ENCODE results near the gene SKAP2. TPM values are rescaled to one million over a fixed set of nuclear protein-coding genes. Genes with fewer than 3 reads are reported as not detected.

SKAP2 gene
- polyA plus RNA-seq, 1 donor from 2014 or later: 3.6 TPM

- Histone ChIP-seq H3K27me3 (ENCODE audit: insufficient read depth, low read depth, low read length) (no peaks in the 10 kb centered on the region), H3K4me3 (ENCODE audit: low read length) (no peak overlapping the region)
Observed at GRCh38 chr7:26642416-26642815, 222.0 kb downstream of the SKAP2 start.

GRCh38 chr7:26639695-26640094 is 224.7 kb downstream of the SKAP2 start:
- no peak overlapping the region for H2AFZ ChIP-seq (ENCODE audit: low read depth, low read length)
- H4K20me1 ChIP-seq (ENCODE audit: insufficient read depth): no peaks in the 10 kb centered on the region
- no peak overlapping the region for H3K4me3 ChIP-seq (ENCODE audit: low read length)
- no peaks in the 10 kb centered on the region for H3F3A ChIP-seq (ENCODE audit: insufficient read depth, low read length, poor library complexity, severe bottlenecking)
- H3K9me2 ChIP-seq (ENCODE audit: insufficient read depth, low read length): no peaks in the 10 kb centered on the region
- H3K27ac ChIP-seq (ENCODE audit: low read length): no peak overlapping the region
- H3K9ac ChIP-seq (ENCODE audit: low read length): no peak overlapping the region
- no peaks in the 10 kb centered on the region for H3K9me3 ChIP-seq (ENCODE audit: low read length)
- no peak overlapping the region for H3K4me2 ChIP-seq (ENCODE audit: low read length)
- H3K27me3 ChIP-seq (ENCODE audit: insufficient read depth, low read depth, low read length): no peaks in the 10 kb centered on the region
- H3K79me2 ChIP-seq (replicated peaks; ENCODE audit: insufficient read depth, low read length): no peaks in the 10 kb centered on the region
- H3K36me3 ChIP-seq (ENCODE audit: insufficient read depth, low read length): no peaks in the 10 kb centered on the region
- no peak for TF ChIP-seq MXI1 (conservative IDR thresholded peaks at IDR 0.05; ENCODE audit: poor library complexity, severe bottlenecking)
- no peak for TF ChIP-seq CTCF (IDR thresholded peaks at IDR 0.05; ENCODE audit: poor library complexity, severe bottlenecking)
- no peak for TF ChIP-seq RAD21 (conservative IDR thresholded peaks at IDR 0.05)
- no peak for TF ChIP-seq POLR2AphosphoS5 (IDR thresholded peaks at IDR 0.05)
- TF ChIP-seq EP300 (conservative IDR thresholded peaks at IDR 0.05; ENCODE audit: poor library complexity, severe bottlenecking): no peak

More at GRCh38 chr7:26642416-26642815, 222.0 kb downstream of the SKAP2 start:
- Histone ChIP-seq H4K20me1 (ENCODE audit: insufficient read depth) (no peaks in the 10 kb centered on the region), H3K9ac (ENCODE audit: low read length) (no peak overlapping the region), H2AFZ (ENCODE audit: low read depth, low read length) (no peak overlapping the region), H3F3A (ENCODE audit: insufficient read depth, low read length, poor library complexity, severe bottlenecking) (no peaks in the 10 kb centered on the region), H3K79me2 (replicated peaks; ENCODE audit: insufficient read depth, low read length) (no peaks in the 10 kb centered on the region), H3K9me3 (ENCODE audit: low read length) (no peaks in the 10 kb centered on the region), H3K36me3 (ENCODE audit: insufficient read depth, low read length) (no peaks in the 10 kb centered on the region), H3K9me2 (ENCODE audit: insufficient read depth, low read length) (no peaks in the 10 kb centered on the region), H3K27ac (ENCODE audit: low read length) (no peak overlapping the region), H3K4me2 (ENCODE audit: low read length) (no peak overlapping the region)
- TF ChIP-seq CTCF (IDR thresholded peaks at IDR 0.05; ENCODE audit: poor library complexity, severe bottlenecking) (no peak), EZH2 (IDR thresholded peaks at IDR 0.05; ENCODE audit: borderline replicate concordance, insufficient read depth, low read length, poor library complexity, severe bottlenecking) (no peak), EP300 (conservative IDR thresholded peaks at IDR 0.05; ENCODE audit: poor library complexity, severe bottlenecking) (no peak), TAF1 (IDR thresholded peaks at IDR 0.05; ENCODE audit: low read depth) (no peak), SMC3 (conservative IDR thresholded peaks at IDR 0.05; ENCODE audit: poor library complexity) (no peak), REST (IDR thresholded peaks at IDR 0.05; ENCODE audit: borderline replicate concordance) (no peak), MXI1 (conservative IDR thresholded peaks at IDR 0.05; ENCODE audit: poor library complexity, severe bottlenecking) (no peak), RAD21 (conservative IDR thresholded peaks at IDR 0.05) (no peak), POLR2AphosphoS5 (IDR thresholded peaks at IDR 0.05) (no peak)
